HG02840 (cell line): ENCODE measurements around the gene CTAG1B.
"Not testable (repeated sequence)": the region's sequence is repeated elsewhere in the genome, so short reads cannot be mapped to it uniquely, and the experiment has no call there.

Source experiments
- ATAC-seq: cut with Tn5 transposase; IDR thresholded peaks from one replicate; pipeline ENCODE4 v1.9.1; 2021; ENCODE audit warnings: mild to moderate bottlenecking, moderate library complexity, moderate number of reproducible peaks; ENCODE audit not compliant: unreplicated experiment, low FRiP score

CTAG1B gene

DNA sequence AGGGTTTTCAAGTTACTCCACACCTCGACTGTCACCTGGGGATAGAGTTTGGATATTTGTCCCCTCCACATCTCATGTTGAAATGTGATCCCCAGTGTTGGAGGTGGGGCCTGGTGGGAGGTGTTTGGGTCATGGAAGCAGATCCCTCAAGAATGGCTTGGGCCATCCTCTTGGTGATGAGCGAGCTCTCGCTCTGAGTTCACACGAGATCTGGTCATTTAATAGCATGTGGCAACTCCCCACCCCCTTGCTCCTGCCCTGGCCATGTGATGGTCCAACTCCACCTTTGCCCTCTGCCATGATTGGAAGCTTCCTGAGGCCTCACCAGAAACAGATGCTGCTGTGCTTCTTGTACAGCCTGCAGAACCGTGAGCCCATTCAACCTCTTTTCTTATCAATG is 25.9 kb downstream of the CTAG1B start:
- no peak for ATAC-seq

DNA sequence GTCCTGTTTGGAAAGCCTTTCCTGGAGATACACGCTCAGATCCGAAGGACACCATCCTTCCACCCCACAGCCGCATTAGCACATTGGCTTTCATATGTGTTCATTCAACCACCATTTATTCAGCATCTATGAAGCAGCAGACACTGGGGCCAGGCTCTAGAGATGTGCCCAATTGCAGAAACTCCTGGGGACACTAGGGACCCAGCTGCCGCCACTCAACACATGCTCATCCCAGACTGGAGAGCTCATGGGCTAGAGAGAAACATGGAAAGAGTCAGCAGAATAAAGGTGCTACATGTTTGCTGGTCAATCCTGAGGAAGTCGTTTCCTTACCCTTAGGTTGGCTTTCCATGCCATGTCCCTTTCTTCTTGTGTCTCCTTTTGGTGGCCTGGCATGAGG is 26.6 kb downstream of the CTAG1B start:
- ATAC-seq, result no peak

- not testable (repeated sequence) for ATAC-seq
Observed at GRCh38 chrX:154590415-154590814, 28.7 kb downstream of the CTAG1B start.

DNA sequence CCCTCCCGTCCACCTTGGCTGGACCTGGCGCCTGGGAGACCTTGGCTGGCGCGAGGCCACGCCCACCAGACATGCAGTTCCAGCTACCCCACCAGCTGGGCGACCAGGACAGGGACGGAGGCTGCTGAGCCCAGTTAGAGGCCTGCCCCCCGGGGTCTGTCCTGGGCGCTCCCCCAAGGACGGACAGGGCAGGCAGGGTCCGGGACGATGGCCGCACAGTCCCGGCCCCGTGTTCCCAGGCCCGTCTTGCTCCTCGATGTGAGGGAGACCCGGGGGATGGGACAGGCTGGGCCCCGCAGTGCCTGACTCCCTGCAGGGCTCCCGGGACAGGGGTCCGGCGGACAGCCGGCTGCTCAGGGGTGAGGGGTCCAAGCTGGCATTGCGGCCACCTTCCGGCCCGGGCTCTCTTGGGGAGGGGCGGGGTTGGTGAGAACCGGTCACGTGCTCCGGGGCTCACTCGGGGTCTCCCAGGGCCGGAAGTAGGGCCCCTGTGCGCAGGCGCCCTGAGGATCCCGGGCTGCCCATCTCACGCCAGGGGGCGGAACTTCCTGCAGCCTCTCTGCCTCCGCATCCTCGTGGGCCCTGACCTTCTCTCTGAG is 34.4 kb downstream of the CTAG1B start, which contains the start of gene CTAG1A:
Gene CTAG1A (plus strand): TSS at position 549 of the 599 bp plus-strand sequence. CDS start 74 bp downstream, outside the sequence.
- not testable (repeated sequence) for ATAC-seq

- not testable (repeated sequence) for ATAC-seq
Observed at GRCh38 chrX:154582994-154583393, 36.1 kb downstream of the CTAG1B start.

GRCh38 chrX:154575076-154575475 is 44.0 kb downstream of the CTAG1B start:
- ATAC-seq, result not testable (repeated sequence)

GRCh38 chrX:154573061-154573460 is 46.0 kb downstream of the CTAG1B start:
- not testable (repeated sequence) for ATAC-seq

- ATAC-seq, result not testable (repeated sequence)
Observed at GRCh38 chrX:154570361-154570760, 48.7 kb downstream of the CTAG1B start.
